ENCODE data around the gene PTRH2.
"Not testable (repeated sequence)": the region's sequence is repeated elsewhere in the genome, so short reads cannot be mapped to it uniquely, and the experiment has no call there.

The PTRH2 gene

DNA sequence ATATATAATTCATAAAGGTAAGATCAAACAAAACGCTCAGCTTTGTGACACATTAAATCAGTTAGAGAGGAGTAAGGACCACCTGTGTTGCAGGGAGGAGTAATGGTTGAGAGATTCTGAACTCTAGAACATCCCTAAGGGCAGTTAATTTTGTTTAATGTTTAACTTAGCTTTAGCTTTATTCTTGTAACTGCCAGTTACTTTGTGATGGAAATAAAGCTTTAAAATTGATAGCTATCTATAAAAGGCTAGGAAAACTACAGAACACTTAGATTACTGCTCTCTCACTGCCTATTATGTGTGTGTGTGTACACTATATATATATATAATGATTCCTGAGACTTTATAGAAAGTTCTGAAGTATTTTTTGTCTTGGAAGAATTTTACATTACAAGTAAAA lies 37.8 kb downstream of the PTRH2 start:
- DNase-seq (ENCODE audit: low spot score) = no peak

DNA sequence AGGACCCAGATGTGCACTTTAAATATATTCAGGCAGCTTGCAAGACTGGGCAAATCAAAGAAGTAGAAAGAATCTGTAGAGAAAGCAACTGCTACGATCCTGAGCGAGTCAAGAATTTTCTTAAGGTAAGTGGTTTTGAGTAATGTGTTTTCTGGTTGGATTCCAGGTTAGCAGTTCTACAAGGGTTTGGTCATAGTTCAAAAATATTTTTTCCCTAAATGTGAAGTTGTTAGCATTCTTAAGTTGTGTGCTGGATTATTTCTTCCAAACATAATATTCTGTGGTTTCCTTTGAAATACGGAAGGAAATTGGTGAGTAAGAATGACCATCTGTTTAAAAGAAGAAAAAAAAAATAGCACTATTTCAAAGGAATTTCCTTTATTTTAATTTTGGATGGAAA lies 38.4 kb downstream of the PTRH2 start:
- no peak for DNase-seq (ENCODE audit: low spot score)

DNA sequence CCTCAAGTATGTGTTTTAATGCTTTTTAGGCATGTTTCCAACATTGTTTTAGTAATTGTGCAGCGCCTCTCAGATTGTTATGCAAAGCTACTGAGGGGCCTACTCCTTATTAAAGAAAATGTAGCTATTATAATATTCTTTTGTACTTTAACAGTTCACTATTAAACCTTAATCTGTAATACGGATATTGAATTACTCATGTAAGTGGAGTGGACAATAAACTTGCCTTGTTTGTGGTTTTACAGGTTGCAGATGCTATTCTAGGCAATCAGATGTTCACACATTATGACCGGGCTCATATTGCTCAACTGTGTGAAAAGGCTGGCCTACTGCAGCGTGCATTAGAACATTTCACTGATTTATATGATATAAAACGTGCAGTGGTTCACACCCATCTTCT lies 41.0 kb downstream of the PTRH2 start:
- no peak for DNase-seq (ENCODE audit: low spot score)

DNA sequence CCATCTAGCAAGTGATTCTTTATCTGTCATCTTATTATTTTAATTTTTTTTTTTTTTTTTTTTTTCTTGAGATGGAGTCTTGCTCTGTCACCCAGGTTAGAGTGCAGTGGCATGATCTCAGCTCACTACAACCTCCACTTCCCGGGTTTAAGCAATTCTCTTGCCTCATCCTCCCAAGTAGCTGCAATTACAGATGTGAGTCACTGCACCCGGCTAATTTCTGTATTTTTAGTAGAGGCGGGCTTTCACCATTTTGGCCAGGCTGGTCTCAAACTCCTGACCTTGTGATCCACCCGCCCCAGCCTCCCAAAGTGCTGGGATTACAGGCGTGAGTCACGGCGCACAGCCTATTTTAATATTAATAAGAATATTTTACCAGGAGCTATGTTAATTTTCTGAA lies 50.6 kb downstream of the PTRH2 start:
- not testable (repeated sequence) for DNase-seq (ENCODE audit: low spot score)

DNA sequence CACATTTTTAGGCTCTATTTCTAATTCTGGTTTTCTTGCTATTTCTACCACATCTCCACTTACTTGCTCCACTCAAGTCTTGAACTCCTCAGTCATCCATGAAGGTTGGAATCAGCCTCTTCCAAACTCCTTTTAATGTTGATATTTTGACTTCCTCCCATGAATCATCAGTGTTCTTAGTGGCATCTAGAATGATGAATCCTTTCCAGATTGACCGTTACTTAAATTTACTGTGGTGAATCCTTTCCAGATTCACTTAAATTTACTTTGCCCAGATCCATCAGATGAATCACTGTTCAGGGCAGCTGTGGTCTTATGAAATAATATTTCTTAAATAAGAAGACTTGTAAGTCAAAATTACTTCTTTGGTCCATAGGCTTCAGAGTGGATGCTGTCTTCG lies 55.1 kb downstream of the PTRH2 start:
- no peak for DNase-seq (ENCODE audit: low spot score)

DNA sequence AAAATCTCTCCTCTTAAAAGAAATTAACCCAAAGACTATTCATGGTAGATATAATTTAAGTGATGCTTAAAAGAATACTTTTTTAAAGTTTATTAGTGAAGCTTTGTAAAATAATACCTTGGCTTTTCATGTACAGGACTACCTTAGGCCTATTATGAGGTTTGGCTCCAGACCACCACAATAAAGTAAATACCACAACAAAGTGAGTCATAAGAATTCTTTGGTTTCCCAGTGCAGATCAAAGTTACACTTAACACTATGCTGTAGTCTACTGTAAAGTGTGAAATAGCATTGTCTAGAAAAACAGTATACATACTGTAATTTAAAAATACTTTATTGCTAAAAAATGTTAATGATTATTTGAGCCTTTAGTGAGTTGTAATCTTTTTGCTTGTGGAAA lies 55.9 kb downstream of the PTRH2 start:
- no peak for DNase-seq (ENCODE audit: low spot score)

DNA sequence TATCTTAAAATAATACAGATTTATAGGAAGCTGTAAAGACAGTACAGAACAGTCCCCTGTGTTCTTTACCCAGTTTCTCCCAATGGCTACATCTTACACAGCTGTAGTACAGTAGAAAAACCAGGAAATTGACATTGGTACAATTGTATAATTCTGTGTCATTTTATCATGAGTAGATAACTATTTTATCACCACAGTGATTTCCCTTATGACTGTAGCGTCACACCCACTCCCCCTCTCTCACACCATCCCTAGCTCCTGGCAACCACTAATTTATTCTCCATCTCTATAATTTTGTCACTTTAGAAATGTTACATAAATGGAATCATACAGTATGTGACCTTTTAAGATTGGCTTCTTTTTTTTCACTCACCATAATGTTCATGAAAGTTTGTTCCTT lies 56.6 kb downstream of the PTRH2 start:
- no peak for DNase-seq (ENCODE audit: low spot score)

DNA sequence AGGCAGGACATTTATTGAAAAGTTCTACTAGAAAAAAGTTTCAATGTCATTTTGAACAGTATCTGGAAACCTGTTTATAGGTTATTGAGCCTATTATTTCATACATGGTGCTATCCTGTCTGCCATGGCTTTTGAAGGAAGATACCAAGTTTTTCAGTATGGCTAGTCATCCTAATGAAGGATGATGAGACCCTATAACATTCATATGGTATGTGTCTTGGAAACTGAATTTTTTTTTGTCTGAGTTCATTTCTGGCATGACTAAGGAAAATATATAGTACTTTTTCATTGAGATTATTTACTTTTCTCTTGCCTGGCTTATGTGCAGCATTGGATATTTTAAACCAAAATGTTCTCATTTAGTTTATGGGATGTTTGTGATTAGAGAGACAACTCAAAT lies 57.3 kb downstream of the PTRH2 start:
- no peak for DNase-seq (ENCODE audit: low spot score)
